Measurements from ENCODE around the gene POLD2.

- TF ChIP-seq EZH2 (IDR thresholded peaks at IDR 0.05; ENCODE audit: low read length, missing control alignments) (no peak), CTCF (conservative IDR thresholded peaks at IDR 0.05 in 1 of 2, IDR thresholded peaks at IDR 0.05 in 1 of 2; ENCODE audit: low read depth in 1 of 2, low read length in 2 of 2) (no peak)
Measured at GRCh38 chr7:44065431-44066110, 57.8 kb downstream of the POLD2 start, which contains the start of gene PGAM2.
